Measurements from ENCODE around the gene SIRT2.
"Not testable (repeated sequence)": the region's sequence is repeated elsewhere in the genome, so short reads cannot be mapped to it uniquely, and the experiment has no call there.

The SIRT2 gene

GRCh38 chr19:38836159-38836982 is 63.0 kb downstream of the SIRT2 start:
- no peak for DNase-seq (ENCODE audit: low read depth)
- TF ChIP-seq, protein P1, sequence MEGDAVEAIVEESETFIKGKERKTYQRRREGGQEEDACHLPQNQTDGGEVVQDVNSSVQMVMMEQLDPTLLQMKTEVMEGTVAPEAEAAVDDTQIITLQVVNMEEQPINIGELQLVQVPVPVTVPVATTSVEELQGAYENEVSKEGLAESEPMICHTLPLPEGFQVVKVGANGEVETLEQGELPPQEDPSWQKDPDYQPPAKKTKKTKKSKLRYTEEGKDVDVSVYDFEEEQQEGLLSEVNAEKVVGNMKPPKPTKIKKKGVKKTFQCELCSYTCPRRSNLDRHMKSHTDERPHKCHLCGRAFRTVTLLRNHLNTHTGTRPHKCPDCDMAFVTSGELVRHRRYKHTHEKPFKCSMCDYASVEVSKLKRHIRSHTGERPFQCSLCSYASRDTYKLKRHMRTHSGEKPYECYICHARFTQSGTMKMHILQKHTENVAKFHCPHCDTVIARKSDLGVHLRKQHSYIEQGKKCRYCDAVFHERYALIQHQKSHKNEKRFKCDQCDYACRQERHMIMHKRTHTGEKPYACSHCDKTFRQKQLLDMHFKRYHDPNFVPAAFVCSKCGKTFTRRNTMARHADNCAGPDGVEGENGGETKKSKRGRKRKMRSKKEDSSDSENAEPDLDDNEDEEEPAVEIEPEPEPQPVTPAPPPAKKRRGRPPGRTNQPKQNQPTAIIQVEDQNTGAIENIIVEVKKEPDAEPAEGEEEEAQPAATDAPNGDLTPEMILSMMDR (conservative IDR thresholded peaks at IDR 0.05; ENCODE audit: low read length) = no peak

GRCh38 chr19:38834590-38834989 is 64.8 kb downstream of the SIRT2 start:
- DNase-seq (ENCODE audit: low read depth) = no peak
- TF ChIP-seq, protein P1 (conservative IDR thresholded peaks at IDR 0.05; ENCODE audit: low read length) = no peak
- no peak overlapping the region for H3K4me3 ChIP-seq (ENCODE audit: low read length)

More at GRCh38 chr19:38836159-38836982, 63.0 kb downstream of the SIRT2 start:
- H3K4me3 ChIP-seq (ENCODE audit: low read length) = no peak overlapping the region

- no peak overlapping the region for H3K4me3 ChIP-seq (ENCODE audit: low read length)
Observed at GRCh38 chr19:38834104-38834490, 65.3 kb downstream of the SIRT2 start.

DNA sequence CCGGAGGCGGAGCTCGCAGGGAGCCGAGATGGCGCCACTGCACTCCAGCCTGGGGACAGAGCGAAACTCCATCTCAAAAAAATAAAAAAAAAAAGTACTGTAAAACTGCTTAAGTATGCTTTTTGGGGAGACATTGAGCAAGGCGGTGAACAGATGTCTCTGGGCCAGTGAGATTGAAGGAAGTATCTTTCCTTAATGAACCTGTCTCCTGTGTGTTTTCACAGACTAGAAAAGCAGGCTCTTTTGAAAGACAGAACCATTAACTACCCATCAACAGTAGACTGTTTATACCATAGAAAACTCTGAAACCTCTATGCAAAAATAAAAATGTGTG is 66.4 kb downstream of the SIRT2 start:
- TF ChIP-seq, protein P1 (conservative IDR thresholded peaks at IDR 0.05; ENCODE audit: low read length) = no peak
- DNase-seq (ENCODE audit: low read depth) = no peak
- H3K4me3 ChIP-seq (ENCODE audit: low read length) = no peak overlapping the region

More at GRCh38 chr19:38834104-38834490, 65.3 kb downstream of the SIRT2 start:
- TF ChIP-seq, protein P1 (conservative IDR thresholded peaks at IDR 0.05; ENCODE audit: low read length) = no peak
- no peak for DNase-seq (ENCODE audit: low read depth)

- TF ChIP-seq, protein P1 (conservative IDR thresholded peaks at IDR 0.05; ENCODE audit: low read length) = no peak
- DNase-seq (ENCODE audit: low read depth) = peak; percentile 97
- peak overlapping the region; percentile 87 for H3K4me3 ChIP-seq (ENCODE audit: low read length)
Observed at GRCh38 chr19:38831142-38831605, 68.2 kb downstream of the SIRT2 start.

DNA sequence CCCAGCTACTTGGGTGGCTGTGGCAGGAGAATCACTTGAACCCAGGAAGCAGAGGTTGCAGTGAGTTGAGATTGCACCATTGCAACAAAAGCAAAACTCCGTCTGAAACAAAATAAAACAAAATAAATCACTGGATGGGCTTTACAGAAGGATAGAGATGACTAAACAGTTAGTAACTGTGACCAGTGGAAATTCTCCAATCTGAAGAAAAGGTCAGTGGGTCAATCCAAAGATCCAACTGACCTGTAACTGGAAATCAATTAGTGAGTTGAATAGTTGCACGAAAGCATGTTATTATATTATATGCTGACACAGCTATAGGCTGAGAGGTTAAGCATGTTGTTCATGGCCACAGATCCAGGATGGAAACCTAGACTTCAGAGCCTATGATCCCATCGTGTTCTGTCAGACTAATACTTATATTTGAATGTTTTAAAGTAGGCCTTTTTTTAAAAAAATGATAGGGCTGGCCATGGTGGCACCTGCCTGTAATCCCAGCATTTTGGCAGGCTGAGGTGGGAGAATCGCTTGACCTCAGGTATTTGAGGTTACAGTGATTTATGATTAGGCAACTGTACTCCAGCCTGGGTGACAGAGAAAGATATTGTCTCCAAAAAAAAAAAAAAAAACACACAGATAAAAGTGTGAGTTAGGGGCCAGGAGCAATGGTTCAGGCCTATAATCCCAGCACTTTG is 69.2 kb downstream of the SIRT2 start:
- no peak overlapping the region for H3K4me3 ChIP-seq (ENCODE audit: low read length)
- TF ChIP-seq, protein P1 (conservative IDR thresholded peaks at IDR 0.05; ENCODE audit: low read length) = no peak
- peak; percentile 49 for DNase-seq (ENCODE audit: low read depth)

DNA sequence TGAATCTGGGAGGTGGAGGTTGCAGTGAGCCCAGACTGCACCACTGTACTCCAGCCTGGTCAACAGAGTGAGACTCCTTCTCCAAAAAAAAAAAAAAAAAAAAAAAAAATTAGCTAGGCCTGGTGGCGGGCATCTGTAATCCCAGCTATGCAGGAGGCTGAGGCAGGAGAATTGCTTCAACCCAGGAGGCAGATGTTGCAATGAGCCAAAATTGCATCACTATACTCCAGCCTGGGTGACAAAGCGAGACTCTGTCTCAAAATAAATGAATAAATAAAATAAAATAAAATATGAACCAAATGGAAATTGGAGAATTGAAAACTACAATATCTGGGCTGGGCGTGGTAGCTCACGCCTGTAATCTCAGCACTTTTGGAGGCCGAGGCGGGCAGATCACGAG is 70.2 kb downstream of the SIRT2 start:
- H3K4me3 ChIP-seq (ENCODE audit: low read length) = not testable (repeated sequence)
- DNase-seq (ENCODE audit: low read depth) = peak; percentile 75
